HepG2 (cell line): ENCODE data around the gene RTN3. TPM values are rescaled to one million over a fixed set of nuclear protein-coding genes. Genes with fewer than 3 reads are reported as not detected.

Experiments used
- ATAC-seq: fragments of 200-7000 bp; cut with Tn5 transposase; 3 replicates; pipeline ENCODE4 v1.9.1; 2020; ENCODE audit warnings: mild to moderate bottlenecking, moderate library complexity
- BruUV-seq: library from RNA; stranded (reverse); fragments of 400-500 nt; replicated peaks from 2 replicates; lab custom pipeline; 2021; lab: Mats Ljungman, UMichigan
- CTCF ChIA-PET: fragments of 300-600 bp; formaldehyde crosslinking; extraction: SDS; loops from one replicate; lab custom pipeline; 2021; ENCODE audit warnings: low total read pairs, inconsistent platforms, low intra/inter-chr PET ratio; lab: Yijun Ruan, JAX
- POLR2A ChIA-PET: fragments of 350-600 bp; sonication (Branson Sonifier 250); formaldehyde crosslinking; loops from one replicate; lab custom pipeline; 2020; ENCODE audit warnings: antibody characterized with exemption, inconsistent platforms; lab: Yijun Ruan, JAX
- DNase-seq: peaks from one replicate; pipeline ENCODE4 v3.0.0-alpha.2; 2015; ENCODE audit warnings: low spot score
- FAIRE-seq: peaks from 3 replicates; lab custom pipeline; 2011; peaks lifted over from hg19 to GRCh38; lab: Jason Lieb, UNC
- H2AFZ ChIP-seq: one replicate; pipeline ENCODE4 v1.6.1; 2011; ENCODE audit warnings: low read length, inconsistent platforms
- H3K27ac ChIP-seq: fragments of 300-600 bp; 3 replicates; pipeline ENCODE4 v1.8.0; 2011; ENCODE audit warnings: mixed run types, mild to moderate bottlenecking, mixed read lengths, low read length, inconsistent platforms; ENCODE audit not compliant: insufficient read depth; ENCODE audit errors: extremely low read length
- H3K27me3 ChIP-seq, 2 experiments: fragments of 200-600 bp in 1 of 2; 2 replicates in 1 of 2; 3 replicates in 1 of 2; pipeline versions ENCODE4 v1.6.0 to v1.8.0; 2011; ENCODE audit warnings: low read length in 2 of 2, mild to moderate bottlenecking in 2 of 2, moderate library complexity in 2 of 2, inconsistent platforms in 1 of 2; ENCODE audit not compliant: insufficient read depth in 2 of 2, control insufficient read depth in 1 of 2
- H3K36me3 ChIP-seq, 2 experiments: fragments of 200-600 bp in 1 of 2; replicated peaks in 1 of 2; 2 replicates in 1 of 2; 3 replicates in 1 of 2; pipeline versions ENCODE4 v1.5.1 to v1.8.0; 2011; ENCODE audit warnings: low read length in 2 of 2, inconsistent platforms in 1 of 2; ENCODE audit not compliant: insufficient read depth in 2 of 2, control insufficient read depth in 1 of 2
- H3K4me1 ChIP-seq: 2 replicates; pipeline ENCODE4 v1.5.1; 2012; ENCODE audit warnings: low read length, inconsistent platforms; ENCODE audit not compliant: insufficient read depth
- H3K4me2 ChIP-seq: 2 replicates; pipeline ENCODE4 v1.6.0; 2011; ENCODE audit warnings: low read depth, low read length, inconsistent platforms
- H3K4me3 ChIP-seq, 3 experiments: fragments of 200-600 bp in 1 of 3; sonication (generic), shearing (Covaris generic) in 1 of 3; replicated peaks in 1 of 3; 2 replicates each; pipeline ENCODE4 v1.5.1; 2011 to 2016; ENCODE audit warnings: low read length in 3 of 3, inconsistent platforms in 2 of 3, low read depth in 2 of 3, mild to moderate bottlenecking in 2 of 3, control low read depth in 1 of 3, mixed read lengths in 1 of 3; ENCODE audit not compliant: insufficient read depth in 1 of 3
- H3K79me2 ChIP-seq: one replicate; pipeline ENCODE4 v1.6.1; 2011; ENCODE audit warnings: low read length, inconsistent platforms; ENCODE audit not compliant: insufficient read depth
- H3K9ac ChIP-seq: 2 replicates; pipeline ENCODE4 v1.6.0; 2011; ENCODE audit warnings: mild to moderate bottlenecking, low read depth, low read length, inconsistent platforms; ENCODE audit not compliant: insufficient read depth
- H3K9me3 ChIP-seq: 2 replicates; pipeline ENCODE4 v1.5.1; 2012; ENCODE audit warnings: mild to moderate bottlenecking, low read length
- H4K20me1 ChIP-seq: 2 replicates; pipeline ENCODE4 v1.6.0; 2011; ENCODE audit warnings: inconsistent platforms, mild to moderate bottlenecking, low read length, moderate library complexity; ENCODE audit not compliant: insufficient read depth
- ZBTB3 ChIP-seq: sonication (generic); formaldehyde crosslinking; IDR thresholded peaks from 2 replicates; pipeline ENCODE4 v1.4.0; 2020; ENCODE audit warnings: low read depth, mild to moderate bottlenecking, moderate library complexity, missing genetic modification reagents, borderline replicate concordance
- ZBTB44 ChIP-seq: sonication (generic); formaldehyde crosslinking; IDR thresholded peaks from 2 replicates; pipeline ENCODE4 v1.4.0; 2020; ENCODE audit warnings: missing genetic modification reagents
- ZFP37 ChIP-seq: sonication (generic); formaldehyde crosslinking; IDR thresholded peaks from 2 replicates; pipeline ENCODE4 v1.4.0; 2020; ENCODE audit warnings: missing genetic modification reagents, borderline replicate concordance
- ZNF354B ChIP-seq: sonication (generic); formaldehyde crosslinking; IDR thresholded peaks from 2 replicates; pipeline ENCODE4 v1.8.0; 2022; ENCODE audit warnings: mild to moderate bottlenecking, missing genetic modification reagents
- ZNF512B ChIP-seq: sonication (generic); formaldehyde crosslinking; IDR thresholded peaks from 2 replicates; pipeline ENCODE4 v1.5.1; 2020; ENCODE audit warnings: missing genetic modification reagents, mild to moderate bottlenecking, borderline replicate concordance
- ZNF563 ChIP-seq: sonication (generic); formaldehyde crosslinking; IDR thresholded peaks from 2 replicates; pipeline ENCODE4 v1.8.0; 2022; ENCODE audit warnings: mild to moderate bottlenecking, moderate library complexity, missing genetic modification reagents
- WGBS: methylation state at CpG from one replicate; pipeline ENCODE4 v1.1.6; 2017; ENCODE audit warnings: low lambda C conversion rate; 5-methylcytosine and 5-hydroxymethylcytosine counted together
- in situ Hi-C: cut with HindIII; loops from 2 replicates; pipeline ENCODE4 v1.10.0; 2017; ENCODE audit warnings: low pct_unique_long_range_greater_than_20kb; ENCODE audit not compliant: extremely low pct_ligation_motif_present
- intact Hi-C: fragments of 100-400 bp; cut with micrococcal nuclease; formaldehyde crosslinking; loops from one replicate; pipeline ENCODE4 v1.10.0; 2022; ENCODE audit not compliant: unreplicated experiment
- polyA plus RNA-seq, 8 experiments: library from polyadenylated mRNA; depleted of rRNA in 3 of 8; stranded (reverse) in 7 of 8; unstranded in 1 of 8; fragments of >200 nt; fragmentation: Illumina TruSeq in 4 of 8; extraction: Trizol in 4 of 8; gene quantifications; 2 replicates each; pipeline versions ENCODE4 v1.2.1 to v1.2.3, GENCODE V29; 2011 to 2016; ENCODE audit warnings: low read depth in 4 of 8, missing spikeins in 1 of 8, mixed read lengths in 1 of 8; ENCODE audit not compliant: insufficient read depth in 1 of 8
- total RNA-seq, 5 experiments: library from RNA; depleted of rRNA; stranded (reverse); fragments of >200 nt; fragmentation: Illumina TruSeq; extraction: Trizol; gene quantifications; 2 replicates each; pipeline ENCODE4 v1.2.3, GENCODE V29; 2016; ENCODE audit warnings: low read depth in 1 of 5

RTN3 gene
- total and polyA plus RNA-seq, 2 of the 13 experiments (the other 11 are each of a cell fraction or from before 2014, with no cell fraction given): 32.2 to 41.1 TPM

DNA sequence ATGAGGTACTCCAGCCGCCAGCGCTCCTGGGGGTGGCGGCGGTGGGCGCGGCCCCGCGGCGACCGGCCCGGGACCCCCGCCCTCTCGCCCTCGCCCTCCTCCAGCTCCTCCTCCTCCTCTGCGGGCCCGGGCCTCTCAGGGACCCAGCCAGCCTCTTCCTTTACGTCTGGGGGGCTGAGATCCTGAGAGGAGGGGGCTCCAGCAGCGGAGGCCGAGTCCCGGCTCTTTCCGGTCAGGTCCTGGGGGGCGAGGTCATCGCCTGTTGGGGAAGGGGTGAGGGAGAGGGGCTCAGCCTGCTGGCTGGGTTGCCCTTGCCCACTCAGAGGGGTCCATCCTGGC is 83.0 kb downstream of the RTN3 start:
- ChIA-PET POLR2A (no interaction called here), CTCF (no interaction called here)
- FAIRE-seq (no peak), DNase-seq (no peak), ATAC-seq (no peak)
- peaks cover 31% of the 10 kb centered on the region for H3K4me1 ChIP-seq
- 97% methylated on average over 15 of the region's 23 CpGs for WGBS
- H3K27me3 ChIP-seq: no peaks in the 10 kb centered on the region; a peak in 2 of 5 replicates
- no peak overlapping the region for H3K4me2 ChIP-seq
- intact Hi-C loops: loop anchor here (10.0 kb wide), 1 partner anchor 140 kb away; no protein-coding TSS in a partner anchor
- H3K4me3 ChIP-seq: no peak overlapping the region
- no TSS peak for BruUV-seq
- peaks cover 7% of the 10 kb centered on the region for H3K79me2 ChIP-seq
- peak overlapping the region; percentile 63 for H3K27ac ChIP-seq
- TF ChIP-seq ZBTB3 (CRISPR knock-in tag) (no peak), ZNF354B (CRISPR knock-in tag) (no peak), ZBTB44 (CRISPR knock-in tag) (no peak), ZFP37 (no peak), ZNF563 (no peak), ZNF512B (CRISPR knock-in tag) (no peak)
- H4K20me1 ChIP-seq: no peaks in the 10 kb centered on the region; the same call in 1 of the 2 replicates
- H2AFZ ChIP-seq: no peak overlapping the region
- H3K36me3 ChIP-seq: peaks cover 2 to 4% of the 10 kb centered on the region in 2 experiments; a peak in 2 of 5 replicates
- H3K9me3 ChIP-seq: no peaks in the 10 kb centered on the region
- H3K9ac ChIP-seq: no peak overlapping the region
- in situ Hi-C loops: loop anchor here (10.0 kb wide), 1 partner anchor 150 kb away; the partner anchor contains the start of gene RCOR2
